Endothelial cell of umbilical vein (primary cell): ENCODE data around the gene INPP5B.

ENCODE experiments used
- CTCF ChIP-seq, 2 donors: IDR thresholded peaks; 1 replicate in 1 of 2; 2 replicates in 1 of 2; pipeline ENCODE4 v1.5.1; 2011; ENCODE audit warnings: low read length in 2 of 2, mild to moderate bottlenecking in 2 of 2, moderate library complexity in 2 of 2, control low read depth in 1 of 2, inconsistent platforms in 1 of 2, low read depth in 1 of 2; ENCODE audit not compliant: insufficient read depth in 1 of 2; ENCODE audit errors: extremely low read depth in 1 of 2
- EZH2 ChIP-seq: IDR thresholded peaks from 2 replicates; pipeline ENCODE4 v1.6.1; 2012; ENCODE audit warnings: borderline replicate concordance, low read depth, mild to moderate bottlenecking, moderate library complexity, low read length, inconsistent platforms; ENCODE audit not compliant: severe bottlenecking
- POLR2A ChIP-seq: IDR thresholded peaks from 2 replicates; pipeline ENCODE4 v1.6.1; 2012; ENCODE audit warnings: low read depth, mild to moderate bottlenecking, control low read depth, low read length
- POLR2AphosphoS5 ChIP-seq: IDR thresholded peaks from 2 replicates; pipeline ENCODE4 v1.6.1; 2012; ENCODE audit warnings: low read depth, mild to moderate bottlenecking, control low read depth, low read length, moderate library complexity; ENCODE audit not compliant: insufficient read depth

- TF ChIP-seq POLR2A = no peak
- TF ChIP-seq EZH2 = no peak
- no peak for TF ChIP-seq CTCF (IDR thresholded peaks at IDR 0.05; ENCODE audit: extremely low read depth in 1 of 2, insufficient read depth in 1 of 2, low read depth in 1 of 2, low read length in 2 of 2)
- no peak for TF ChIP-seq POLR2AphosphoS5
Measured at GRCh38 chr1:37860346-37860666, 86.5 kb downstream of the INPP5B start.
